ENCODE data around the gene SLC7A7.
"Not testable (repeated sequence)": the region's sequence is repeated elsewhere in the genome, so short reads cannot be mapped to it uniquely, and the experiment has no call there.

GRCh38 chr14:22852178-22852577 is 36.9 kb upstream of the SLC7A7 start:
- not testable (repeated sequence) for TF ChIP-seq POLR2A, CTCF (IDR thresholded peaks at IDR 0.05)
